ENCODE data around the gene PRSS38.

Gene PRSS38

GRCh38 chr1:227777646-227778045 is 37.8 kb upstream of the PRSS38 start:
- Histone ChIP-seq H2AFZ (no peak overlapping the region), H3K27ac (no peak overlapping the region), H3K36me3 (ENCODE audit: control insufficient read depth, insufficient read depth, low read length) (no peaks in the 10 kb centered on the region), H3K9me3 (ENCODE audit: control insufficient read depth, low read length) (no peaks in the 10 kb centered on the region), H3K4me1 (no peaks in the 10 kb centered on the region), H3K9ac (no peak overlapping the region), H3K27me3 (ENCODE audit: control insufficient read depth, insufficient read depth, low read length) (no peaks in the 10 kb centered on the region), H3K79me2 (no peaks in the 10 kb centered on the region), H3K4me2 (ENCODE audit: low read length) (no peak overlapping the region), H3K4me3 (ENCODE audit: low read depth, low read length) (no peak overlapping the region)
- TF ChIP-seq CTCF (IDR thresholded peaks at IDR 0.05) = no peak

GRCh38 chr1:227778401-227778947 is 37.0 kb upstream of the PRSS38 start:
- H3K36me3 ChIP-seq (ENCODE audit: control insufficient read depth, insufficient read depth, low read length) = no peaks in the 10 kb centered on the region
- no peak overlapping the region for H2AFZ ChIP-seq
- H3K9me3 ChIP-seq (ENCODE audit: control insufficient read depth, low read length) = no peaks in the 10 kb centered on the region
- H3K4me3 ChIP-seq (ENCODE audit: low read depth, low read length) = no peak overlapping the region
- no peak overlapping the region for H3K4me2 ChIP-seq (ENCODE audit: low read length)
- H3K27me3 ChIP-seq (ENCODE audit: control insufficient read depth, insufficient read depth, low read length) = no peaks in the 10 kb centered on the region
- TF ChIP-seq CTCF (IDR thresholded peaks at IDR 0.05) = no peak
- H3K4me1 ChIP-seq = no peaks in the 10 kb centered on the region
- H3K79me2 ChIP-seq = no peaks in the 10 kb centered on the region
- no peak overlapping the region for H3K9ac ChIP-seq
- no peak overlapping the region for H3K27ac ChIP-seq

- no peak overlapping the region for H3K4me2 ChIP-seq (ENCODE audit: low read length)
- no peak overlapping the region for H3K9ac ChIP-seq
- H3K27me3 ChIP-seq (ENCODE audit: control insufficient read depth, insufficient read depth, low read length) = no peaks in the 10 kb centered on the region
- no peaks in the 10 kb centered on the region for H3K36me3 ChIP-seq (ENCODE audit: control insufficient read depth, insufficient read depth, low read length)
- no peaks in the 10 kb centered on the region for H3K79me2 ChIP-seq
- no peak overlapping the region for H3K27ac ChIP-seq
- H3K4me1 ChIP-seq = no peaks in the 10 kb centered on the region
- no peak overlapping the region for H3K4me3 ChIP-seq (ENCODE audit: low read depth, low read length)
- TF ChIP-seq CTCF (IDR thresholded peaks at IDR 0.05) = no peak
- no peak overlapping the region for H2AFZ ChIP-seq
- H3K9me3 ChIP-seq (ENCODE audit: control insufficient read depth, low read length) = no peaks in the 10 kb centered on the region
Measured at GRCh38 chr1:227779021-227779441, 36.4 kb upstream of the PRSS38 start.

- Histone ChIP-seq H3K9ac (no peak overlapping the region), H2AFZ (no peak overlapping the region), H3K4me3 (ENCODE audit: low read depth, low read length) (no peak overlapping the region), H3K27me3 (ENCODE audit: control insufficient read depth, insufficient read depth, low read length) (no peaks in the 10 kb centered on the region), H3K27ac (no peak overlapping the region), H3K4me1 (no peaks in the 10 kb centered on the region), H3K79me2 (no peaks in the 10 kb centered on the region), H3K9me3 (ENCODE audit: control insufficient read depth, low read length) (no peaks in the 10 kb centered on the region), H3K4me2 (ENCODE audit: low read length) (no peak overlapping the region), H3K36me3 (ENCODE audit: control insufficient read depth, insufficient read depth, low read length) (no peaks in the 10 kb centered on the region)
- no peak for TF ChIP-seq CTCF (IDR thresholded peaks at IDR 0.05)
Measured at GRCh38 chr1:227779685-227780084, 35.8 kb upstream of the PRSS38 start.
